Progenitor cell of endocrine pancreas (in vitro differentiated cells): ENCODE results near the gene DUSP7. TPM values are rescaled to one million over a fixed set of nuclear protein-coding genes. Genes with fewer than 3 reads are reported as not detected.

Experiments used
- DNase-seq: peaks from one replicate; pipeline ENCODE4 v3.0.0; 2021; ENCODE audit warnings: low spot score; ENCODE audit not compliant: unreplicated experiment
- H3K27ac Mint-ChIP-seq: 2 replicates; pipeline ENCODE4 v1.8.0; 2021; ENCODE audit warnings: mild to moderate bottlenecking, moderate library complexity, mixed read lengths
- H3K27me3 Mint-ChIP-seq: 2 replicates; pipeline ENCODE4 v1.8.0; 2021; ENCODE audit warnings: mixed read lengths
- H3K36me3 Mint-ChIP-seq: 2 replicates; pipeline ENCODE4 v1.8.0; 2022; ENCODE audit warnings: mixed read lengths; ENCODE audit not compliant: insufficient read depth
- H3K4me1 Mint-ChIP-seq: 2 replicates; pipeline ENCODE4 v1.8.0; 2021; ENCODE audit warnings: low read depth, mixed read lengths
- H3K4me3 Mint-ChIP-seq: 2 replicates; pipeline ENCODE4 v1.8.0; 2021; ENCODE audit warnings: low read depth, mild to moderate bottlenecking, moderate library complexity, mixed read lengths
- H3K9me3 Mint-ChIP-seq: 2 replicates; pipeline ENCODE4 v1.8.0; 2021; ENCODE audit warnings: low read depth, mixed read lengths
- CTCF ChIP-seq: fragments of 200-600 bp; sonication (generic); IDR thresholded peaks from one replicate; pipeline ENCODE4 v1.5.0; 2021; ENCODE audit warnings: antibody characterized with exemption, mild to moderate bottlenecking; ENCODE audit not compliant: unreplicated experiment
- long read RNA-seq: library from polyadenylated mRNA; unstranded; transcript quantifications from one replicate; pipeline ENCODE4 v2.0.0, GENCODE V29; 2020
- total RNA-seq: library from RNA; stranded (reverse); gene quantifications from 2 replicates; pipeline ENCODE4 v1.2.1, GENCODE V29; 2021

The DUSP7 gene
- 10.1 and 10.3 TPM in 2 replicates for total RNA-seq
- long read RNA-seq: 0 reads

GRCh38 chr3:52056521-52056967 is at the start of gene DUSP7:
DUSP7 (minus strand) TSS chr3:52056571; CDS start chr3:52056366, 205 bp downstream.
- Mint-ChIP-seq H3K4me1 (peaks cover 7% of the 10 kb centered on the region), H3K4me3 (peak within 1 kb of the TSS; percentile 85), H3K36me3 (peaks cover 6% of the 10 kb centered on the region), H3K27me3 (peaks cover 15% of the 10 kb centered on the region), H3K9me3 (no peaks in the 10 kb centered on the region), H3K27ac (peak within 1 kb of the TSS; percentile 97)
- peak; percentile 58 for DNase-seq
- no peak for TF ChIP-seq CTCF

GRCh38 chr3:52104684-52105640 is 48.6 kb upstream of the DUSP7 start:
- Mint-ChIP-seq H3K4me1 (peaks cover 7% of the 10 kb centered on the region), H3K36me3 (peaks cover 15% of the 10 kb centered on the region), H3K9me3 (peaks cover 18% of the 10 kb centered on the region), H3K27ac (no peak overlapping the region), H3K27me3 (no peaks in the 10 kb centered on the region), H3K4me3 (no peak overlapping the region)
- no peak for TF ChIP-seq CTCF
- no peak for DNase-seq

- H3K36me3 Mint-ChIP-seq: peaks cover 14% of the 10 kb centered on the region
- no peaks in the 10 kb centered on the region for H3K4me1 Mint-ChIP-seq
- H3K27me3 Mint-ChIP-seq: no peaks in the 10 kb centered on the region
- no peak for TF ChIP-seq CTCF
- peaks cover 18% of the 10 kb centered on the region for H3K9me3 Mint-ChIP-seq
- no peak for DNase-seq
- no peak overlapping the region for H3K27ac Mint-ChIP-seq
- no peak overlapping the region for H3K4me3 Mint-ChIP-seq
Measured at GRCh38 chr3:52102934-52103333, 46.6 kb upstream of the DUSP7 start.

GRCh38 chr3:52099001-52099401 is 42.6 kb upstream of the DUSP7 start:
- no peak overlapping the region for H3K4me3 Mint-ChIP-seq
- H3K36me3 Mint-ChIP-seq: peaks cover 14% of the 10 kb centered on the region
- H3K27ac Mint-ChIP-seq: peak overlapping the region; percentile 51
- no peak for DNase-seq
- no peak for TF ChIP-seq CTCF
- peaks cover 18% of the 10 kb centered on the region for H3K9me3 Mint-ChIP-seq
- H3K4me1 Mint-ChIP-seq: no peaks in the 10 kb centered on the region
- no peaks in the 10 kb centered on the region for H3K27me3 Mint-ChIP-seq

- no peaks in the 10 kb centered on the region for H3K4me1 Mint-ChIP-seq
- H3K27me3 Mint-ChIP-seq: no peaks in the 10 kb centered on the region
- no peak for DNase-seq
- no peak for TF ChIP-seq CTCF
- no peak overlapping the region for H3K27ac Mint-ChIP-seq
- H3K36me3 Mint-ChIP-seq: peaks cover 15% of the 10 kb centered on the region
- H3K9me3 Mint-ChIP-seq: peaks cover 18% of the 10 kb centered on the region
- H3K4me3 Mint-ChIP-seq: no peak overlapping the region
Measured at GRCh38 chr3:52097851-52098507, 41.6 kb upstream of the DUSP7 start.
